NCI-H82 treated with DMSO at 0.1 percent for 48 hours (cell line): Measurements from ENCODE around the gene EHD2.
"Not testable (repeated sequence)": the region's sequence is repeated elsewhere in the genome, so short reads cannot be mapped to it uniquely, and the experiment has no call there.

Experiments used
- DNase-seq: peaks from one replicate; lab custom pipeline; 2025; ENCODE audit not compliant: unreplicated experiment; lab: John Stamatoyannopoulos, UW

EHD2 gene

GRCh38 chr19:47766670-47767069 lies 53.4 kb downstream of the EHD2 start:
- no peak for DNase-seq

- no peak for DNase-seq
These were observed 54.1 kb downstream of the EHD2 start for GRCh38 chr19:47767349-47767748.

- DNase-seq: no peak
These were observed 55.4 kb downstream of the EHD2 start for GRCh38 chr19:47768604-47769003.

GRCh38 chr19:47769534-47769933 lies 56.3 kb downstream of the EHD2 start:
- no peak for DNase-seq

- not testable (repeated sequence) for DNase-seq
These were observed 58.1 kb downstream of the EHD2 start for GRCh38 chr19:47771291-47771690.

GRCh38 chr19:47776568-47776967 lies 63.3 kb downstream of the EHD2 start:
- DNase-seq: no peak

- not testable (repeated sequence) for DNase-seq
These were observed 64.2 kb downstream of the EHD2 start for GRCh38 chr19:47777245-47778048.

GRCh38 chr19:47778049-47778953 lies 65.1 kb downstream of the EHD2 start, which contains the start of gene SELENOW:
Gene SELENOW, plus strand, starts transcription at chr19:47778703. Its CDS starts 83 bp downstream, at chr19:47778786.
- DNase-seq: peak; percentile 55

- DNase-seq: no peak
These were observed 65.7 kb downstream of the EHD2 start for GRCh38 chr19:47778954-47779351.

GRCh38 chr19:47779524-47780214 lies 66.4 kb downstream of the EHD2 start:
- no peak for DNase-seq

- DNase-seq: no peak
These were observed 67.0 kb downstream of the EHD2 start for GRCh38 chr19:47780215-47780551.

- DNase-seq: no peak
These were observed 68.5 kb downstream of the EHD2 start for GRCh38 chr19:47781590-47782262.

GRCh38 chr19:47786566-47786965 lies 73.3 kb downstream of the EHD2 start:
- peak; percentile 94 for DNase-seq

GRCh38 chr19:47787307-47787706 lies 74.1 kb downstream of the EHD2 start:
- not testable (repeated sequence) for DNase-seq

- not testable (repeated sequence) for DNase-seq
These were observed 76.6 kb downstream of the EHD2 start for GRCh38 chr19:47789811-47790210.

- peak; percentile 100 for DNase-seq
These were observed 77.2 kb downstream of the EHD2 start for GRCh38 chr19:47790398-47790814.

GRCh38 chr19:47792616-47793015 lies 79.4 kb downstream of the EHD2 start:
- DNase-seq: no peak
